Thyroid gland (tissue), 4 donors: Measurements from ENCODE around the gene DPP4.

Source experiments
- POLR2A ChIP-seq, 2 donors: fragments of 450-650 bp; IDR thresholded peaks; one replicate each; pipeline ENCODE4 v1.6.1; 2017; ENCODE audit warnings: antibody characterized with exemption in 2 of 2, mild to moderate bottlenecking in 2 of 2, moderate library complexity in 1 of 2
- TF ChIP-seq, protein P1 (sequence below), 6 experiments: fragments of 200-600 bp in 3 of 6; fragments of 450-650 bp in 3 of 6; sonication (generic) in 3 of 6; IDR thresholded peaks; one replicate each; pipeline ENCODE4 v1.5.1; 2016 to 2019; ENCODE audit warnings: antibody characterized with exemption in 6 of 6, mild to moderate bottlenecking in 2 of 6, inconsistent platforms in 1 of 6, moderate library complexity in 1 of 6

GRCh38 chr2:162063281-162063680 lies 10.7 kb downstream of the DPP4 start:
- TF ChIP-seq, protein P1, sequence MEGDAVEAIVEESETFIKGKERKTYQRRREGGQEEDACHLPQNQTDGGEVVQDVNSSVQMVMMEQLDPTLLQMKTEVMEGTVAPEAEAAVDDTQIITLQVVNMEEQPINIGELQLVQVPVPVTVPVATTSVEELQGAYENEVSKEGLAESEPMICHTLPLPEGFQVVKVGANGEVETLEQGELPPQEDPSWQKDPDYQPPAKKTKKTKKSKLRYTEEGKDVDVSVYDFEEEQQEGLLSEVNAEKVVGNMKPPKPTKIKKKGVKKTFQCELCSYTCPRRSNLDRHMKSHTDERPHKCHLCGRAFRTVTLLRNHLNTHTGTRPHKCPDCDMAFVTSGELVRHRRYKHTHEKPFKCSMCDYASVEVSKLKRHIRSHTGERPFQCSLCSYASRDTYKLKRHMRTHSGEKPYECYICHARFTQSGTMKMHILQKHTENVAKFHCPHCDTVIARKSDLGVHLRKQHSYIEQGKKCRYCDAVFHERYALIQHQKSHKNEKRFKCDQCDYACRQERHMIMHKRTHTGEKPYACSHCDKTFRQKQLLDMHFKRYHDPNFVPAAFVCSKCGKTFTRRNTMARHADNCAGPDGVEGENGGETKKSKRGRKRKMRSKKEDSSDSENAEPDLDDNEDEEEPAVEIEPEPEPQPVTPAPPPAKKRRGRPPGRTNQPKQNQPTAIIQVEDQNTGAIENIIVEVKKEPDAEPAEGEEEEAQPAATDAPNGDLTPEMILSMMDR (IDR thresholded peaks at IDR 0.05): no peak
- TF ChIP-seq POLR2A (IDR thresholded peaks at IDR 0.05): no peak
